SK-N-SH treated with all-trans-retinoic acid at 6 μM for 48 hours (cell line): ENCODE measurements around the gene PKMYT1.

Experiments used
- BACH2 ChIP-seq: fragments of 250-450 bp; sonication (Bioruptor Pico); IDR thresholded peaks from 2 replicates; pipeline ENCODE4 v1.9.0; 2021; ENCODE audit warnings: mild to moderate bottlenecking, borderline replicate concordance
- ESRRG ChIP-seq: fragments of 250-450 bp; sonication (Bioruptor Pico); IDR thresholded peaks from 2 replicates; pipeline ENCODE4 v1.6.1; 2021; ENCODE audit warnings: mild to moderate bottlenecking
- ZFP3 ChIP-seq: fragments of 250-450 bp; sonication (Bioruptor Pico); IDR thresholded peaks from 2 replicates; pipeline ENCODE4 v1.5.0; 2020; ENCODE audit warnings: mild to moderate bottlenecking, moderate library complexity
- ZFP30 ChIP-seq: fragments of 450-650 bp; formaldehyde crosslinking; IDR thresholded peaks from 2 replicates; pipeline ENCODE4 v1.5.0; 2022; ENCODE audit warnings: mild to moderate bottlenecking, moderate library complexity
- TF ChIP-seq, protein P1 (sequence below): fragments of 250-450 bp; sonication (Bioruptor Pico); IDR thresholded peaks from 2 replicates; pipeline ENCODE4 v1.5.1; 2020; ENCODE audit warnings: low read depth, mild to moderate bottlenecking, moderate library complexity
- TF ChIP-seq, protein P2 (sequence below): fragments of 250-450 bp; sonication (Bioruptor Pico); IDR thresholded peaks from 2 replicates; pipeline ENCODE4 v1.8.0; 2020; ENCODE audit warnings: mild to moderate bottlenecking, moderate library complexity, borderline replicate concordance
- TF ChIP-seq, protein P3 (sequence below): fragments of 250-450 bp; sonication (Bioruptor Pico); IDR thresholded peaks from 2 replicates; pipeline ENCODE4 v1.5.0; 2020; ENCODE audit warnings: mild to moderate bottlenecking, moderate library complexity

DNA sequence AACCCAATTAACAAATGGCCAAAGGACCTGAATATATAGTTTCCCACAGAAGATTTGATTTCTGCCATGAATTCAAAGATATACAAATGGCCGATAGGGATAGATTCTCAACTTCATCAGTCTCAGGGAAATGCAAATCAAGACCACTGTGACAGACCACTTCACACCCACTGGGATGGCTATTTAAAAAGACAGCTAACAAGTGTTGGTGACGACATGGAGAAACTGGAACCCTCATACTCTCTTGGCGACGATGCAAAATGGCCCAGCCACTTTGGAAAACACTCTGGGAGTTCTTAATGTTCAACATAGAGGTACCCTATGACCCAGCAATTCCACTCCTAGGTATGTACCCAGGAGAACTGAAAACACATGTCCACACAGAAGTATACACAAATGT lies 33.6 kb downstream of the PKMYT1 start:
- TF ChIP-seq, protein P1, sequence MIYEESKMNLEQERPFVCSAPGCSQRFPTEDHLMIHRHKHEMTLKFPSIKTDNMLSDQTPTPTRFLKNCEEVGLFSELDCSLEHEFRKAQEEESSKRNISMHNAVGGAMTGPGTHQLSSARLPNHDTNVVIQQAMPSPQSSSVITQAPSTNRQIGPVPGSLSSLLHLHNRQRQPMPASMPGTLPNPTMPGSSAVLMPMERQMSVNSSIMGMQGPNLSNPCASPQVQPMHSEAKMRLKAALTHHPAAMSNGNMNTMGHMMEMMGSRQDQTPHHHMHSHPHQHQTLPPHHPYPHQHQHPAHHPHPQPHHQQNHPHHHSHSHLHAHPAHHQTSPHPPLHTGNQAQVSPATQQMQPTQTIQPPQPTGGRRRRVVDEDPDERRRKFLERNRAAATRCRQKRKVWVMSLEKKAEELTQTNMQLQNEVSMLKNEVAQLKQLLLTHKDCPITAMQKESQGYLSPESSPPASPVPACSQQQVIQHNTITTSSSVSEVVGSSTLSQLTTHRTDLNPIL: no peak
- TF ChIP-seq, protein P2, sequence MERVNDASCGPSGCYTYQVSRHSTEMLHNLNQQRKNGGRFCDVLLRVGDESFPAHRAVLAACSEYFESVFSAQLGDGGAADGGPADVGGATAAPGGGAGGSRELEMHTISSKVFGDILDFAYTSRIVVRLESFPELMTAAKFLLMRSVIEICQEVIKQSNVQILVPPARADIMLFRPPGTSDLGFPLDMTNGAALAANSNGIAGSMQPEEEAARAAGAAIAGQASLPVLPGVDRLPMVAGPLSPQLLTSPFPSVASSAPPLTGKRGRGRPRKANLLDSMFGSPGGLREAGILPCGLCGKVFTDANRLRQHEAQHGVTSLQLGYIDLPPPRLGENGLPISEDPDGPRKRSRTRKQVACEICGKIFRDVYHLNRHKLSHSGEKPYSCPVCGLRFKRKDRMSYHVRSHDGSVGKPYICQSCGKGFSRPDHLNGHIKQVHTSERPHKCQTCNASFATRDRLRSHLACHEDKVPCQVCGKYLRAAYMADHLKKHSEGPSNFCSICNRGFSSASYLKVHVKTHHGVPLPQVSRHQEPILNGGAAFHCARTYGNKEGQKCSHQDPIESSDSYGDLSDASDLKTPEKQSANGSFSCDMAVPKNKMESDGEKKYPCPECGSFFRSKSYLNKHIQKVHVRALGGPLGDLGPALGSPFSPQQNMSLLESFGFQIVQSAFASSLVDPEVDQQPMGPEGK: no peak
- TF ChIP-seq ZFP3 (CRISPR knock-in tag) (no peak), ESRRG (CRISPR knock-in tag) (no peak), BACH2 (CRISPR knock-in tag) (no peak), ZFP30 (no peak)
- TF ChIP-seq, protein P3, sequence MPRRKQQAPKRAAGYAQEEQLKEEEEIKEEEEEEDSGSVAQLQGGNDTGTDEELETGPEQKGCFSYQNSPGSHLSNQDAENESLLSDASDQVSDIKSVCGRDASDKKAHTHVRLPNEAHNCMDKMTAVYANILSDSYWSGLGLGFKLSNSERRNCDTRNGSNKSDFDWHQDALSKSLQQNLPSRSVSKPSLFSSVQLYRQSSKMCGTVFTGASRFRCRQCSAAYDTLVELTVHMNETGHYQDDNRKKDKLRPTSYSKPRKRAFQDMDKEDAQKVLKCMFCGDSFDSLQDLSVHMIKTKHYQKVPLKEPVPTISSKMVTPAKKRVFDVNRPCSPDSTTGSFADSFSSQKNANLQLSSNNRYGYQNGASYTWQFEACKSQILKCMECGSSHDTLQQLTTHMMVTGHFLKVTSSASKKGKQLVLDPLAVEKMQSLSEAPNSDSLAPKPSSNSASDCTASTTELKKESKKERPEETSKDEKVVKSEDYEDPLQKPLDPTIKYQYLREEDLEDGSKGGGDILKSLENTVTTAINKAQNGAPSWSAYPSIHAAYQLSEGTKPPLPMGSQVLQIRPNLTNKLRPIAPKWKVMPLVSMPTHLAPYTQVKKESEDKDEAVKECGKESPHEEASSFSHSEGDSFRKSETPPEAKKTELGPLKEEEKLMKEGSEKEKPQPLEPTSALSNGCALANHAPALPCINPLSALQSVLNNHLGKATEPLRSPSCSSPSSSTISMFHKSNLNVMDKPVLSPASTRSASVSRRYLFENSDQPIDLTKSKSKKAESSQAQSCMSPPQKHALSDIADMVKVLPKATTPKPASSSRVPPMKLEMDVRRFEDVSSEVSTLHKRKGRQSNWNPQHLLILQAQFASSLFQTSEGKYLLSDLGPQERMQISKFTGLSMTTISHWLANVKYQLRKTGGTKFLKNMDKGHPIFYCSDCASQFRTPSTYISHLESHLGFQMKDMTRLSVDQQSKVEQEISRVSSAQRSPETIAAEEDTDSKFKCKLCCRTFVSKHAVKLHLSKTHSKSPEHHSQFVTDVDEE (CRISPR knock-in tag): no peak
